ENCODE measurements around the gene TMEM106B. TPM values are rescaled to one million over a fixed set of nuclear protein-coding genes. Genes with fewer than 3 reads are reported as not detected.
"Not testable (repeated sequence)": the region's sequence is repeated elsewhere in the genome, so short reads cannot be mapped to it uniquely, and the experiment has no call there.

TMEM106B gene
- total RNA-seq, 2 donors from 2014 or later = 42.8 to 46.5 TPM

GRCh38 chr7:12217311-12217710 lies 6.2 kb downstream of the TMEM106B start:
- H3K27me3 ChIP-seq = no peaks in the 10 kb centered on the region
- intact Hi-C loops (cut with DNase I) = no loop called here
- TF ChIP-seq CTCF (IDR thresholded peaks at IDR 0.05) (no peak), POLR2A (IDR thresholded peaks at IDR 0.05) (no peak)
- H3K4me3 ChIP-seq = no peak overlapping the region
- no peak for ATAC-seq
- DNase-seq = no peak
- 95 to 96% methylated on average over 1 of the region's 1 CpG for WGBS, 2 donors
- no peak overlapping the region for H3K27ac ChIP-seq
- H3K36me3 ChIP-seq (replicated peaks in 1 of 2; ENCODE audit: insufficient read depth in 1 of 2, low read depth in 2 of 2) = no peaks in the 10 kb centered on the region
- H3K9me3 ChIP-seq = no peaks in the 10 kb centered on the region
- peaks cover 17% of the 10 kb centered on the region for H3K4me1 ChIP-seq

GRCh38 chr7:12220389-12221046 lies 9.4 kb downstream of the TMEM106B start:
- no peak for ATAC-seq
- intact Hi-C loops (cut with DNase I) = no loop called here
- TF ChIP-seq CTCF (IDR thresholded peaks at IDR 0.05) (no peak), POLR2A (IDR thresholded peaks at IDR 0.05) (no peak)
- H3K4me1 ChIP-seq = peaks cover 4% of the 10 kb centered on the region
- WGBS, 2 donors = 41 to 53% methylated on average over 1 of the region's 1 CpG
- DNase-seq = no peak
- no peaks in the 10 kb centered on the region for H3K9me3 ChIP-seq
- no peak overlapping the region for H3K27ac ChIP-seq
- no peaks in the 10 kb centered on the region for H3K27me3 ChIP-seq
- H3K4me3 ChIP-seq = no peak overlapping the region
- H3K36me3 ChIP-seq (replicated peaks in 1 of 2; ENCODE audit: insufficient read depth in 1 of 2, low read depth in 2 of 2) = no peaks in the 10 kb centered on the region

GRCh38 chr7:12221414-12221813 lies 10.3 kb downstream of the TMEM106B start:
- TF ChIP-seq POLR2A (IDR thresholded peaks at IDR 0.05) (no peak), CTCF (IDR thresholded peaks at IDR 0.05) (no peak)
- no peak for DNase-seq
- ATAC-seq = no peak

GRCh38 chr7:12222889-12223579 lies 11.9 kb downstream of the TMEM106B start:
- H3K27me3 ChIP-seq = no peaks in the 10 kb centered on the region
- intact Hi-C loops (cut with DNase I) = no loop called here
- peaks cover 4% of the 10 kb centered on the region for H3K4me1 ChIP-seq
- H3K36me3 ChIP-seq (replicated peaks in 1 of 2; ENCODE audit: insufficient read depth in 1 of 2, low read depth in 2 of 2) = no peaks in the 10 kb centered on the region
- no peak for DNase-seq
- no peak for ATAC-seq
- no peak overlapping the region for H3K27ac ChIP-seq
- 6 to 59% methylated on average over 1 of the region's 1 CpG for WGBS, 2 donors
- no peak overlapping the region for H3K4me3 ChIP-seq
- TF ChIP-seq POLR2A (IDR thresholded peaks at IDR 0.05) (no peak), CTCF (IDR thresholded peaks at IDR 0.05) (no peak)
- H3K9me3 ChIP-seq = no peaks in the 10 kb centered on the region

More at GRCh38 chr7:12221414-12221813, 10.3 kb downstream of the TMEM106B start:
- H3K4me1 ChIP-seq = peaks cover 4% of the 10 kb centered on the region
- no peak overlapping the region for H3K27ac ChIP-seq
- H3K27me3 ChIP-seq = no peaks in the 10 kb centered on the region
- no peaks in the 10 kb centered on the region for H3K36me3 ChIP-seq (replicated peaks in 1 of 2; ENCODE audit: insufficient read depth in 1 of 2, low read depth in 2 of 2)
- no peak overlapping the region for H3K4me3 ChIP-seq
- no peaks in the 10 kb centered on the region for H3K9me3 ChIP-seq
- intact Hi-C loops (cut with DNase I) = no loop called here

GRCh38 chr7:12225017-12225416 lies 13.9 kb downstream of the TMEM106B start:
- H3K27ac ChIP-seq; H3K27me3 ChIP-seq; intact Hi-C loops (cut with DNase I); ATAC-seq; H3K36me3 ChIP-seq (replicated peaks in 1 of 2; ENCODE audit: insufficient read depth in 1 of 2, low read depth in 2 of 2); H3K4me3 ChIP-seq; H3K9me3 ChIP-seq; H3K4me1 ChIP-seq; DNase-seq: not testable (repeated sequence)
- WGBS, 2 donors = 69 to 87% methylated on average over 7 of the region's 7 CpGs

Data from body of pancreas (tissue), 4 donors.